ENCODE data around the gene PPARA. TPM values are rescaled to one million over a fixed set of nuclear protein-coding genes. Genes with fewer than 3 reads are reported as not detected.
"Not testable (repeated sequence)": the region's sequence is repeated elsewhere in the genome, so short reads cannot be mapped to it uniquely, and the experiment has no call there.

The PPARA gene
- total RNA-seq, 1 donor from 2014 or later = 78.9 TPM

DNA sequence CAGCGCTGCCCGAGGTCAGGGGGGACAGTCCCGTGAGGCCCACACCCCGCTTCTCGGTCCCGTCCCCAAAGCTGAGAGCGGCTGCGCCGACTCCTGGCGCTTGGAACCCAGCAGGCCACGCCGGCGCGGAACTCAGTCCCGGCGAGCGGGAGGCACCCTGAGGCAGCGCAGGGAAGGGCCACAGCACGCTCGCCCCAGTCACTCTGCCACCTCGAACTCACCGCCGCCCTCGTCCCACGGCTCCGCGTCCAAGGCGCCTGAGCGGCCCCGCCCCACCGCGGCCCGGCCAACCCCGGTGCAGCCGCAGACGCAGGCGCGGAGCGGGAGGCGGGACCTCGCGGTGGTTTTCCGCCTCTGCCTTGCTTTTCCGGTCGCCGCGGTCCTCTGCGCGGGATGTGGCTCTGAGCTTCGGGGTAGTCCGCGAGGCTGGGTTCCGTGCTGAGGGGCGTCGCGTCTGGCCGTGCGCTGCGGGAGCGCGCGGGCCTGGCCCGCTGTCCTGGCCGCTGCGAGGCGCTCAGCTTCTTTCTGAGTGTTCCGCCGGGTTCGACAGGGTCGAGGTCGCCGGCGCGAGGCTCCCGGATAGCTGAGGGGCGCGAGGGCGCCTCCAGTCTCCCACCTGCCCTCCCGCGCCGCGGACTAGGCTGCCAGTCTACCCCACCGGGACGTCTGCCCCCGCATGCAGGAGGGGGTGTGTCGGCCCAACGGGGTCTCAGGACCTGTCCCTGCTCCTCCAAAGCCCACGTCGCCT, 99.9 kb downstream of the PPARA start, which contains the start of gene CDPF1:
CDPF1 (minus strand) TSS at position 259 of the 748 bp plus-strand sequence. CDS start 2,009 bp downstream, outside the sequence.
- intact Hi-C loops (cut with micrococcal nuclease) = no loop called here
- DNase-seq (peak; percentile 97), ATAC-seq (peak; percentile 95)

DNA sequence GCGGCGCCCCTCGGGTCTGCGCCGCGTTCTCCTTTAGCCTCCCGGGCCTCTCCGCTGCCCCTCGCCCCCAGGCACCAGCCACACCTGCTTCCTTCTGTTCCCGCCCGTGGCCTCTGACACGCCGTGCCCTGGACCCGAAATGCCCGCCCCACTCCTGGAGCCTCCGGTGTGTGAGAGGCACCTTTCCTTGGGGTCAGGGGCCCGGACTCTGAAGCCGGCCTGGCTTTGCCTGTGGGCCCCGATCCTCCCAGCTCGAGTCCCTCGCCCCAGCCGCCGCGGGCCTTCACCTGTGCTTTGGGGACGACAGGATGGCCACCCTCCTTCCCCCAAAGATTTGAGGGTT, 100.4 kb downstream of the PPARA start:
- no peak for DNase-seq
- ATAC-seq = peak; percentile 7
- intact Hi-C loops (cut with micrococcal nuclease) = no loop called here

DNA sequence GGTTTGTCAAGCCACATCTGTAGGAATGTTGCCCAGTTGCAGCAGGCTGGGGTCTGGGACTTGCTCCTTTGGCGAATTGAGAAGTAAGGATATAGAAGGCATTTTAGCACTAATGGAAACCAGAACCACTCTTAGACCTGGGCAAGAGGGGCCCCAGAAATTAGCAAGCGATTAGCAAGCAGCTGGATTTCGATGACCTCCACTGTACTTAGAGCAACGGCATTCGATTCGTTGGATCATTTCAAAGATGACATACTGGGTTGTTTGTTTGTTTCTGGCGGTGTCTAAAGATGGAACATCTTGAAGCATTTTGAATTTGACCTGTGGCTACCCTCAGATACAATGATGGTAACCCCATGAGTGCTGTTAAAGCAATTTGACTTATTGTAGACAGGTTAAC, 100.9 kb downstream of the PPARA start:
- DNase-seq (no peak), ATAC-seq (no peak)
- intact Hi-C loops (cut with micrococcal nuclease) = no loop called here

DNA sequence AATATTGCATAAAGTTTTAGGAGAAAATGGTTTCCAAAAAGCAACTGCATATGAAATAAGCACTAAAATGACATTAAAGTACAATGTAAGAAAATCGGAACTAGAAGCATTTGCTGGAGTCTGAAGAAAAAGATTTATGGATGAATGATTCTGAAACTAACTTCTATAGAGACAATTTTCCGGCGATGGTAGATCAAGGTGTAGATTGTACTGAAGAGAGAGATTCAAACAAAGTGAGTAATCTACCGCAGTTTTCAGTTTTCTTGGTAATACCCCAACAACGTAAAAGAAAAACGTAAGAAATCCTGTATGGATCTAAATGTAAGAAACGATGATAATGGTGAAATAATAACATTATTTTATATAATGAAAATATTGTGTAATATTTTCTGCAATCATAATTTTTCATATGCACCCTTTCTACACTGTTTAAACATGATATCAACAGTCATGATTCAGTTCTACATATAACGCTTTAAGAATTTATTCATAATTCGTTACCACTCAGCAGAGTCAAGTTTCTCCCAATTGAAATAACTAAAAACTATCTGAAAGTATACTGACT, 101.6 kb downstream of the PPARA start:
- no peak for DNase-seq
- intact Hi-C loops (cut with micrococcal nuclease) = no loop called here
- no peak for ATAC-seq

DNA sequence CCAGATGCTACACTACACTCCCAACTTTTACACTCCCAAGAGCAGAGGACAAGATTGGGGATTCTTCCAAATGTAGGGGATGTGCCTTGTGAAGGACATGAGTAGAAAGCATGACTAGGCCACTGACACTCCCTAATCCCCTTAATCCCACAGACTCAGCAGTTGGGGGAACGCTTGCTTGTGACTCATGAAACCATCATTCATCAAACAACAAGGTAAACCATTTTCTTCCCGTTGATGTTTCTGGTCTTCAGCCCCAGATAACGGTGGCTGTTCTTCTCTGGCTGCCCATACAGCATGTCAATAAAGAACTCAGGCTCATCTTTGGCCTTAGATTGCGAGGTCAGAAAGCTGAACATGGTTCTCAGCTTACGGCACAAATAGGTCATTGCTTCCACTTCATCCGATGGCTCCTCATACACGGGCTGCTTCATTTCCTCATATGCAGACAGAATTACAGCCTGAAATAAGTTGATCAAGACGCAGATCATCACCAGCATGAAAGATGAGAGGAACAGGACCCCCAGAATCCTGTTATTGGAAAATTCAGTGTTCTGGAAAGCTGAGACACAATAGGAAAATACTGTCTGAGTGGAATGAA, 106.1 kb downstream of the PPARA start:
- ATAC-seq (no peak), DNase-seq (no peak)
- intact Hi-C loops (cut with micrococcal nuclease) = no loop called here

DNA sequence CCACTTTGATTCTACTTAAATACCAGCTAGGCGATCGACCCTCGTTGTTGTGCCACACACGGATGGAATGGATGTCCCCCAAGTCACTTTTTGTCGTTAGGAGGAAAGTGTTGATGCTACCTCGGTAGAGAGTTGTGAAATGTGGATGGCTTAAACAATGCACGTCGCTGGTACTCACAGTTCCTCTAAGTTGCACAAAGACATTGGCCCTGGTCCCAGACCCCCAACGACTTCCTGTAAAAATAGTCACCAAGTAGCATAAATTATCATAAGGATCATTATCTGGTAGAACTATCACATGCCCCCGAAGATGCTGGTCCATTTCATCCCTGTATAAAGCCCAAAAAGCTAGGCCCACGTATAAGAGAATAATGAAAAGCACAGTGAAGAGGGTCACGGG, 109.0 kb downstream of the PPARA start:
- intact Hi-C loops (cut with micrococcal nuclease) = no loop called here
- no peak for DNase-seq
- ATAC-seq = no peak

DNA sequence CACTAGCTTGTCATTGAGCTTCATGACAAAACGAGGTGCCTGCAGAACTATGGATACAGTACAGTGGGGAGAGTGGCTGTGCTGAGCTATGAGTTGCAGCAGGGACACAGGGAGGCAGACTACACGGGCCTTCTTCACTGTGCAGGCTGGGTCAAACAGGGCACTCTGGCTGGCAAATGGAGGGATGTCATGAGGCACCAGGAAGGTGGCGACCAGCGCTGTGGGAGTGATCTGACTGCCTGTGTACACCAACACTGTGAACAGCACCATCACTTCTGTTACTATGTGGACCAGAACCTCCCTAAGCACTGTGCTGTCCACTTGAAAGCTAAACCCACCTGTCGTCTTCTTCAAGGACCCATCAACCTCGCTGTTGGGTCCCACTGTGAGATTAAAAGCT, 109.7 kb downstream of the PPARA start:
- intact Hi-C loops (cut with micrococcal nuclease) = no loop called here
- ATAC-seq = no peak
- no peak for DNase-seq

DNA sequence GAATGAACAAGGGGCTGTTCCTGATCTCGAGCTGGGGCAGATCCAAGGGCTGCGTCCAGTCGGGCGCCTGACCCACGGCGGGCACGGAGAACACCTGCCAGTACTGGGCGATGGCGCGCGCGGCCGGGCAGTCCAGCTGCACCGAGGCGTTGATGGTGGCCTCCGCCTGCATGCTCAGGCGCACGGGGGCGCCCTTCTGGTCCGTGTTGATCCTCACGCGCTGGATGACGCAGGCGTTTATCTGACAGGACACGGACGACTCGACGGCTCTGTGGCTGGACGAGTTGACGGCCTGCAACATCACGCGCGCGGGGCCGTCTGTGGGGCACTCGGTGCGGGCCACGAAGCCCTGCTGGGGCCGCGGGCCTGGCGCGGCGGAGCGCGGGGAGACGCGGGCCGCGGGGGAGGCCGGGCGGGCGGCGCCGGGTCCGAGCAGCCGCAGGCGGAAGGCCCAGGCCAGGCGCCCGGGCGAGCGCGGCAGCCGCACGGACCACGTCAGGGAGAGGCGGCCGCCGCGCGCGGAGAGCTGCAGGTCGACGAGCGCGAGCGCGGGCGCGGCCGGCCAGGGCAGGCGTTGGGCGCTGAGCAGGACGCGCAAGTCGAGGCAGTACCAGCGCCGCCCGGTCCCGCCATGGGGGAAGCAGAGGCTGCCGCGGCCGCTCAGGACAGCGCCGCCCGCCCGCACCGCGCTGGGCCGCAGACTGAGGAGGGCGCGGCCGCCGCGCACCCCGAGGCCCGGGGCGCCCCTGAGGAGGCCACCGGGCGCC, 112.3 kb downstream of the PPARA start:
- ATAC-seq = peak; percentile 50
- intact Hi-C loops (cut with micrococcal nuclease) = no loop called here
- DNase-seq = peak; percentile 86

DNA sequence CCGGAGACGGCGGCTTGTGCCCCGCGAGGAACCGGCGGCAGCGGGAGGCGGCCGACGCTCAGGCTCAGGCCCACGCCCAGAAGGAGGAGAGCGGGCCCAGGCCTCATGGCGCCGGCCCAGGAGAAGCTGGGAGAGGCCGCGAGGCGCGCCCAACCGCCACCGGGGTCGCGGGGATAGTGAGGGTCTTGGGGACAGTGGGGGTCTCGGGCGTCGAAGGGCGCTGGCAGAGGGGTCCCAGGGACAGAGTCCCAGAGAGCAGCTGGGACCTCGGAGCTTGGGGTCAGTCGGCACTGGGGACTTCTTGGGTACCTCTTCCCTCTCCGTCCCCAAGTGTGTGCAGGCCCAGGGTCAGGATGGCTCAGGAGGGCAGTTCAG, 112.9 kb downstream of the PPARA start, which contains the start of gene PKDREJ:
PKDREJ (minus strand) TSS at position 128 of the 375 bp plus-strand sequence; CDS start at position 107, 21 bp downstream.
- no peak for DNase-seq
- intact Hi-C loops (cut with micrococcal nuclease) = no loop called here
- no peak for ATAC-seq

DNA sequence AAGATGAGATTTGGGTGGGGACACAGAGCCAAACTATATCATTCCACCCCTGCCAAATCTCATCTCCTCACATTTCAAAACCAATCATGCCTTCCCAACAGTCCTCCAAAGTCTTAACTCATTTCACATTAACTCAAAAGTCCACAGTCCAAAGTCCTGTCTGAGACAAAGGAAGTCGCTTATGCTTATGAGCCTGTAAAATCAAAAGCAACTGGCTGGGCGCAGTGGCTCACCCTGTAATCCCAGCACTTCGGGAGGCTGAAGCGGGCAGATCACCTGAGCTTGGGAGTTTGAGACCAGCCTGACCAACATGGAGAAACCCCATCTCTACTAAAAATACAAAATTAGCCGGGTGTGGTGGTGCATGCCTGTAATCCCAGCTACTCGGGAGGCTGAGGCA, 114.2 kb downstream of the PPARA start:
- ATAC-seq; intact Hi-C loops (cut with micrococcal nuclease); DNase-seq: not testable (repeated sequence)

DNA sequence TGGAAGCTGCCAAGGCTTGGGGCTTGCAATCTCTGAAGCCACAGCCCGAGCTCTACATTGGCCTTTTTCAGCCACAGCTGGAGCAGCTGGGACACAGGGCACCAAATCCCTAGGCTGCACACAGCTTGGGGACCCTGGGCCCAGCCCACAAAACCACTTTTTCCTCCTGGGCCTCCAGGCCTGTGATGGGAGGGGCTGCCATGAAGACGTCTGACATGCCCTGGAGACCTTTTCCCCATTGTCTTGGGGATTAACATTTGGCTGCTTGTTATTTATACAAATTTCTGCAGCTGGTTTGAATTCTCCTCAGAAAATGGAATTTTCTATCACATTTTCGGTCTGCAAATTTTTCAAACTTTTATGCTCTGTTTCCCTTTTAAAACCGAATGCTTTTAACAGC, 115.3 kb downstream of the PPARA start:
- ATAC-seq; intact Hi-C loops (cut with micrococcal nuclease); DNase-seq: not testable (repeated sequence)

DNA sequence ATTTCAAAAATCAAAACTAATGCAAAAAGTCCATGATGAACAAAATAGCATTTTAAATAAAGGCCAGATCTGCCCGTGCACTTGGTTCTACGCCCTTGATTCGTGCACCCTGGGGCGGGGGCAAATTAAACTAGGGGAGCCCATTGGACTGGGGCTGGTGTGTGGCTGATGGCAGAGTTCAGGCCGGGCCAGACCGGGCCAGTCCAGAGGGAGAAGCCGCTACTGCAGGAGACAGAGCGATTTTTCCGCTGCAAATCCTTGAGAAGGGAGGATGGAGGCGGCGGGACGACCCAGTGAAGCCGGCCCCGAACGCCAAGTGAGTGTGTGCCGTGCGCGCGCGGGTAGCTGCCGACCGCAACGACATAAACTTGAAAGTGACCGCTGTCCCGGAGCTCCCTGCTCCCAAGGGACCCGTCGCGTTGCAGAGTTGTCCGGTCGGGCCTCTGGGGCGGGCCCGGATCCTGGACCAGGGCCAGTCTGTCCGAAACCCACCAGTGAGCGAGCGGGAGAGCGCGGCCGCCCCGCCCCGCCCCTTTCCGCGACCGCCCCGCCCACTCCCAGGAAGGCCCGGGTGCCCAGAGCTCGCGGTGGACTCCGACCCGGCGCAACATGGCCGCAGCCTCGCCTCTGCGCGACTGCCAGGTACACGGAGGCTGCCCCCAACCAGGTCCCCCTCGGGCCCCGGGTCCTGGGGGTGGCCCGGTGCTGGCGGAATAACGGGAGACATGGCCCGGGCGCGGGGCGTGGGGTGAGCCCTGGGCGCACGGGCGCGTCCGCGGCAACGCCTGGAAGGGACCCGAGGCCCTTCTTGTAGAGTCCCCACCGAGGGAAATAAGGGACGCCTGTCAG, 117.3 kb downstream of the PPARA start, which contains the start of gene TTC38:
TTC38 (plus strand) TSS at position 578 of the 849 bp plus-strand sequence; CDS start at position 610, 32 bp downstream.
- intact Hi-C loops (cut with micrococcal nuclease) = no loop called here
- peak; percentile 98 for DNase-seq
- ATAC-seq = peak; percentile 97

DNA sequence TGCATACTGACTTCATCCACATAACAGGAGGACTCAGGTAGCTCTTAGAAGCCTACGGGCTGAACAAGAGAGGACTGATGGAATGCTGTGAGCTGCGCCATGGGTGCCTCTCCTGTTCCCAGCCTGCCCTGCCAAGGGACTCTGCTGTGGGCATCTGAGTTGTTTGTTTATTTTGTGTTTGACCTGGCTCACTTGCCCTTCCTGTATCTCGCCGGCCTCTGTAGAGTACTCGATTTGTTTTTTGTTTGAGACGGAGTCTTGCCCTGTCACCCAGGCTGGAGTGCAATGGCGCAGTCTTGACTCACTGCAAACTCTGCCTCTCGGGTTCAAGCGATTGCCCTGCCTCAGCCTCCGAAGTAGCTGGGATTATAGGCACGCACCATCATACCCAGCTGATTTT, 119.2 kb downstream of the PPARA start:
- intact Hi-C loops (cut with micrococcal nuclease) = no loop called here
- DNase-seq (no peak), ATAC-seq (no peak)

DNA sequence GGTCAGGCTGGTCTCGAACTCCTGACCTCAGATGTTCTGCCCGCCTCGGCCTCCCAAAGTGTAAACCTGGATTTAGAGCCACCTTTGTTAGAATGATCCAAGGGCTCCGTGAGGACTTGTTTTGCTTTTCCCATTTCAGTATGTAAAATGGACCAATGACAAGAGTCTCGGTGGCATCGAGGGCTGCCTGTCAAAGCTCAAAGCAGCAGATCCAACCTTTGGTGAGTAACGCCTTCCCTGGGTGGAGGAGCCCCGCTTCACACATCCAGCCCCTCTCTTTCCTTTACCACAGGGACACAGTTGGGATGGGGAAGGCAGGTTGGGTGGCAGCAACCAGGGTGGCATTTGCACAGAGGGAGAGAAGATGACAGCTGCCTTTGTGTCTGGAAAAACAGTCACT, 121.9 kb downstream of the PPARA start:
- no peak for ATAC-seq
- intact Hi-C loops (cut with micrococcal nuclease) = no loop called here
- no peak for DNase-seq

DNA sequence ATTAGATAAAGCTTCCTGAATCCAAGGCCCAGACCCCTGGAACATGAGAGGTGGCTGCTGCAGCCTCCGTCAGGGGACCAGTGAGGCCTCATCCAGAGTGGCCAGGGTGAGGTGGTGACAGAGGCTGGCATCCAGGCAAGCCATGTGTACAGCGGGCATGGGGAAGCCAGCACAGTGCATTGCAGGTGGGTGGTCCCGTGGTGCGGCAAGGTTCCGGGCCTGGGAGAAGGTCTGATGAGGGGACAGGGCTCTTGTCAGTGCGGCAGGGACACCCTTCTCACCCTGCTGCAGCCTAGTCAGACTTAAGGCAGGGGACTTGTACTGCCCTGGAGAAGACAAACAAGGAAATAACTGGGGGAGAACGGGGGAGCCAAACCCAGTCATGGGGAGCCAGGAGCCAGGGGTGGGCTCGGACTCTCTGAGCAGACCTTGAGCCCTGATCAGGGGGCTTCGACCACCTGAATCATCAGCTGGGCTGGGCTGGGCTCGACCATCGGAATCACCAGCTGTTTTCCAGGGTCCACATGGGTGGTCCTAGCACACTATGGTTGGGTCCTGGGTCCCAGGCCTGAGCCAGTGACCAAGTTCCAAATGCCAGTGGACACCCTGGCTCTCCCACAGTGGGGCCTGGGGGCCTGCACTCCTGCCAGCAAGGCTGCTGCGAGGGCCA, 122.6 kb downstream of the PPARA start:
- intact Hi-C loops (cut with micrococcal nuclease) = no loop called here
- DNase-seq = no peak
- no peak for ATAC-seq

DNA sequence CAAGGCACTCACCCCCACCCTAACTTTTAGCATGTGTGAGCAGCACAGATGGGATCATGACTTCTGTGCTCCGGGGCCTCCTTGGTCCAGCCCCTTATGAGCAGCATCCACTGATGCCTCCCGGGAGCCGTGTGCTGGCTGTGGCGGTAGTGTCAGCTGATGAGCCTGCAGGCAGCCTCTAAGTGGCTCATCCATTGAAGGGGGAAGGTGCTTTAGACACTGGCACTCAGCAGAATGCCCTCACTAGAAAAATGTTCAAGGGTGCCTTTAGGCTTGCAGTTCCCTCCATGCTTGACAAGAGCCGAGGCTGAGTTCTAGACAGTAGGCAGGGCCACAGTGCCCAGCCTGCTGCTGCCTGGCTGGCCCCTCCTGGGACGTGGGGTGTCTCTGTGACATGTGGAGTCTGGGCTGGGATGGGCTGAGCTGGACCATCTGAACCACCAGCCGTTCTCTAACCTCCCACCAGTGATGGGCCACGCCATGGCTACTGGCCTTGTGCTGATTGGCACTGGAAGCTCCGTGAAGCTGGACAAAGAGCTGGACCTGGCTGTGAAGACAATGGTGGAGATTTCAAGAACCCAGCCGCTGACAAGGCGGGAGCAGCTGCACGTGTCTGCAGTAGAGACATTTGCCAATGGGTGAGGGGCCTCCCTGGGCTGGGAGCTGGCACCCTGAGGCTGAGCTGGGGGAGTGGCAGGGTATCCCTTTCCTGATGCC, 123.3 kb downstream of the PPARA start:
- intact Hi-C loops (cut with micrococcal nuclease) = no loop called here
- no peak for DNase-seq
- peak; percentile 24 for ATAC-seq

DNA sequence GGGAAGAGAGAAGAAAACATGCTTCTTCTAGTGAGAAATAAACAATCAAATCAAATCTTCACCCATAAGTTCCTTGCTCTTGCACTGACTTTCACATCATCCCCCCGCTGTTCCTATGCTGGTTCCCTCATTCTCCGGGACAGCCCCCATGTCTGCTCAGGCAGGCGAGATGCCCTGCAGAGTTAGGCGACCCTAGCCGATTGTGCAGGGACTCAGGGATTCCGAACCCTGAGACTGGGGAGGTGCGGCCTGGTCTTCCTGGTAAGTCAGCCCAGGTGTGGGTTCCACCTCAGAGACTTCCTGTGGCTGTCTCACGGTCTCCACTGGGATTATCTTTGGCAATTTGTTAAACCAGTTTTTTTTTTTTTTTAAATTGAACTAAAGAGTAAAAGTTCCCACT, 124.1 kb downstream of the PPARA start:
- intact Hi-C loops (cut with micrococcal nuclease) = no loop called here
- no peak for ATAC-seq

More for the DNA sequence above, 124.1 kb downstream of the PPARA start:
- no peak for DNase-seq

All from left ventricle myocardium superior (tissue), 1 donor.